GM12891 (cell line): ENCODE measurements around the gene BHLHE40.
A peak's percentile ranks its signal among the peaks of the same experiment; 100 is the strongest.

Experiments used
- POLR2A ChIP-seq: IDR thresholded peaks from 2 replicates; pipeline ENCODE4 v1.6.1; 2011; ENCODE audit warnings: low read depth, low read length, control low read depth
- POLR2AphosphoS5 ChIP-seq: IDR thresholded peaks from 2 replicates; pipeline ENCODE4 v1.6.1; 2011; ENCODE audit warnings: low read depth, low read length, control low read depth
- POU2F2 ChIP-seq: IDR thresholded peaks from 2 replicates; pipeline ENCODE4 v1.6.1; 2011; ENCODE audit warnings: low read depth, mild to moderate bottlenecking, control low read depth, low read length, moderate library complexity
- SPI1 ChIP-seq: IDR thresholded peaks from 2 replicates; pipeline ENCODE4 v1.6.1; 2011; ENCODE audit warnings: low read depth, low read length, control low read depth
- TAF1 ChIP-seq: IDR thresholded peaks from 2 replicates; pipeline ENCODE4 v1.6.1; 2011; ENCODE audit warnings: low read depth, low read length, control low read depth

DNA sequence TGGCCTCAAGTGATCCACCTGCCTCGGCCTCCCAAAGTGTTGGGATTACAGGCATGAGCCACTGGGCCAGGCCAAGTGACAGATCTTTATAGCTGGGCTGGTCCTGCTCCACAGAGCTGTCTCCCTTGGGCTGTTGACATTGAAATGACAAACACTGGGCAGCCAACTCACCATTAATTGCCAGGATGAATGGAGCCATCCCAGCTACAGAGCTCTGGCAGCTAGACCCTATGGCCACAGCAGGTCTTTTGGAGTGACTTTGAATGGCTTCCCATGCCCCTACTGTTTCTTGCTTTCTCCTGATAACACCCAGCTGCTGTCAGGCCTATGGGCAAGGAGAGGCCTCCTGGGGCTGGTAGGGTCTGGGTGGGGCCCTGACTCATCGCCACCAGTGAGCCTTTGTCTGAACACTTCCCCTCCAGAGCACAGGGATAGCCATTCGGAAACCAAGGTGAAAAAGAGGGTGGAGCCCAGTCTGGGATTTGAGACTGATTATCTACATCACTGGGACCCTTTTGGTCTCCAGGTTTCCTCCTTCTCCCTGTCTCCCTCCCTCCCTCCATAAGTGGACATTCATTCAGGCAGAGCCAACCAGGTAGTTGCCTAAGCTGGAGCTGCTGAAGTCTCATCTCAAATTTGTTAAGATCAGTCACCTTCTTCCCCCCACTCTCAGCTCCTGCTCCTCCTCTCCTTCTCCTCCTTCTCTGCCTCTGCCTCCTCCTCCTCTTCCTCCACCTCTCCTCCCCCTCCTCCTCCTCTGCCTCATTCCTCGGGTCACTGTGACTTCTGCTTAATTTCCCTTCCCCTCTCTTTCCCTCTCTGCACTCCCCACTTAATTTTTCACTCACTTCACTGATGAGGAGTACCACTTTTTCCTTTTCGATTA is 34.0 kb downstream of the BHLHE40 start:
- 0 out of 2 replicates have a peak, but pooled peaks have one; percentile 18 for TF ChIP-seq TAF1
- TF ChIP-seq POU2F2, result no peak
- TF ChIP-seq POLR2A, result no peak
- TF ChIP-seq POLR2AphosphoS5, result no peak
- TF ChIP-seq SPI1, result peak; percentile 63
